G401.6 (cell line): ENCODE data around the gene PCDH15.

Experiments
- FAIRE-seq: peaks from 2 replicates; lab custom pipeline; 2012; peaks lifted over from hg19 to GRCh38; lab: Jason Lieb, UNC

The PCDH15 gene

GRCh38 chr10:54708021-54708420 is 93.0 kb downstream of the PCDH15 start:
- FAIRE-seq: no peak

GRCh38 chr10:54702583-54703485 is 98.2 kb downstream of the PCDH15 start:
- FAIRE-seq: no peak

GRCh38 chr10:54691331-54691730 is 109.7 kb downstream of the PCDH15 start:
- no peak for FAIRE-seq

- no peak for FAIRE-seq
Measured at GRCh38 chr10:54682554-54682953, 118.5 kb downstream of the PCDH15 start.

- FAIRE-seq: no peak
Measured at GRCh38 chr10:54681136-54681535, 119.9 kb downstream of the PCDH15 start.

- FAIRE-seq: no peak
Measured at GRCh38 chr10:54667136-54667535, 133.9 kb downstream of the PCDH15 start.

- no peak for FAIRE-seq
Measured at GRCh38 chr10:54666192-54666591, 134.8 kb downstream of the PCDH15 start.

GRCh38 chr10:54665095-54665494 is 135.9 kb downstream of the PCDH15 start:
- no peak for FAIRE-seq

- FAIRE-seq: no peak
Measured at GRCh38 chr10:54660397-54660796, 140.6 kb downstream of the PCDH15 start.

GRCh38 chr10:54656643-54657042 is 144.4 kb downstream of the PCDH15 start:
- FAIRE-seq: no peak

- FAIRE-seq: no peak
Measured at GRCh38 chr10:54653518-54653917, 147.5 kb downstream of the PCDH15 start.

- FAIRE-seq: no peak
Measured at GRCh38 chr10:54650547-54650946, 150.5 kb downstream of the PCDH15 start.

- FAIRE-seq: no peak
Measured at GRCh38 chr10:54622017-54622416, 179.0 kb downstream of the PCDH15 start.

- no peak for FAIRE-seq
Measured at GRCh38 chr10:54620352-54620751, 180.7 kb downstream of the PCDH15 start.

- FAIRE-seq: no peak
Measured at GRCh38 chr10:54614072-54614471, 187.0 kb downstream of the PCDH15 start.

- no peak for FAIRE-seq
Measured at GRCh38 chr10:54613162-54613561, 187.9 kb downstream of the PCDH15 start.

GRCh38 chr10:54609423-54609822 is 191.6 kb downstream of the PCDH15 start:
- no peak for FAIRE-seq

- no peak for FAIRE-seq
Measured at GRCh38 chr10:54607983-54608382, 193.0 kb downstream of the PCDH15 start.

- FAIRE-seq: no peak
Measured at GRCh38 chr10:54594289-54594688, 206.7 kb downstream of the PCDH15 start.

- no peak for FAIRE-seq
Measured at GRCh38 chr10:54587971-54588370, 213.1 kb downstream of the PCDH15 start.

GRCh38 chr10:54585572-54585971 is 215.5 kb downstream of the PCDH15 start:
- no peak for FAIRE-seq

GRCh38 chr10:54577682-54578081 is 223.3 kb downstream of the PCDH15 start:
- FAIRE-seq: no peak

- no peak for FAIRE-seq
Measured at GRCh38 chr10:54576541-54576940, 224.5 kb downstream of the PCDH15 start.

GRCh38 chr10:54559498-54559897 is 241.5 kb downstream of the PCDH15 start:
- FAIRE-seq: no peak
